ENCODE measurements around the gene ARF1.

DNA sequence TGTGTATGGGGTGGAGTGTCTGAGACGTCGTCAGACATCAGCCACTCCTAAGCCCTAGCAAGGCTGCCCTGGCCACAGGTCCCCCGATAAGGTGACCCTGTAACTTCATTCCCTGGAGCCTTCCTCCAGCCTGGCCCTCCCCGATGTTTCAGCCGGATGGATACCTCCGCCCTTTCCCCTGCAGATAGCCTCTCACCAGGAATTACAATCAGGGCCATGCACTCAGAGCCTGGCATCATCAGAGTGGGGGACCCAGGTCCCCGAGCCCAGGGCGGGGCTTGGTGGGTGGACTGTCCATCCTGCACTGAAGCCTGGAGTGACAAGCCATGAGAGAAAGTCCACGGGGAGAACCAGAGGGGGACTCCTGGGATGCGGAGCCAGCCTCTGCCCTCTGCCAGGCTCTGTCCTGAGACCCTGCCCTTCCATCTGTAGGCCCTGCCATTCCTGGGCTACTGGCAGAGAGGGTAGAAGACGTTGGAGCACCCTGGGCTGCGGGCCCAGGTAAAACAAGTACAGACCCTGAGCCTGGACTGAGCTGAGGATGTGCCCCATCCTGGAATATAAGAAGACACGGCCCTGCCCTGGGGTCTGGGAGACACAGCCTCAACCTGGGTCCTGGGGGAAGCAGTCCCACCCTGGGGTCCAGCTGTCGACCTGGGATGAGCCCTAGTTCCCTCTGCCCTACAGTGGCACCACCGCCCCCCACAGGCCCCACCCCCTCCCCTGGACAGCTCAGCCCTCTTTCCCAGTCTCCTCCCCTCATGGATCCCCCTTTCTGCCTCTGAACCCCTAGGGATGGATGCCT lies 16.8 kb upstream of the ARF1 start:
- no peak for TF ChIP-seq EP300 (IDR thresholded peaks at IDR 0.05; ENCODE audit: borderline replicate concordance in 1 of 2, low read depth in 2 of 2, low read length in 2 of 2)
- no peak for TF ChIP-seq TEAD4 (IDR thresholded peaks at IDR 0.05; ENCODE audit: low read depth, low read length)
